GM21526 (cell line): Measurements from ENCODE around the gene STK33.
A peak's percentile ranks its signal among the peaks of the same experiment; 100 is the strongest.

Experiments
- ATAC-seq: cut with Tn5 transposase; IDR thresholded peaks from one replicate; pipeline ENCODE4 v1.9.1; 2021; ENCODE audit warnings: moderate library complexity; ENCODE audit not compliant: unreplicated experiment, low FRiP score

The STK33 gene

DNA sequence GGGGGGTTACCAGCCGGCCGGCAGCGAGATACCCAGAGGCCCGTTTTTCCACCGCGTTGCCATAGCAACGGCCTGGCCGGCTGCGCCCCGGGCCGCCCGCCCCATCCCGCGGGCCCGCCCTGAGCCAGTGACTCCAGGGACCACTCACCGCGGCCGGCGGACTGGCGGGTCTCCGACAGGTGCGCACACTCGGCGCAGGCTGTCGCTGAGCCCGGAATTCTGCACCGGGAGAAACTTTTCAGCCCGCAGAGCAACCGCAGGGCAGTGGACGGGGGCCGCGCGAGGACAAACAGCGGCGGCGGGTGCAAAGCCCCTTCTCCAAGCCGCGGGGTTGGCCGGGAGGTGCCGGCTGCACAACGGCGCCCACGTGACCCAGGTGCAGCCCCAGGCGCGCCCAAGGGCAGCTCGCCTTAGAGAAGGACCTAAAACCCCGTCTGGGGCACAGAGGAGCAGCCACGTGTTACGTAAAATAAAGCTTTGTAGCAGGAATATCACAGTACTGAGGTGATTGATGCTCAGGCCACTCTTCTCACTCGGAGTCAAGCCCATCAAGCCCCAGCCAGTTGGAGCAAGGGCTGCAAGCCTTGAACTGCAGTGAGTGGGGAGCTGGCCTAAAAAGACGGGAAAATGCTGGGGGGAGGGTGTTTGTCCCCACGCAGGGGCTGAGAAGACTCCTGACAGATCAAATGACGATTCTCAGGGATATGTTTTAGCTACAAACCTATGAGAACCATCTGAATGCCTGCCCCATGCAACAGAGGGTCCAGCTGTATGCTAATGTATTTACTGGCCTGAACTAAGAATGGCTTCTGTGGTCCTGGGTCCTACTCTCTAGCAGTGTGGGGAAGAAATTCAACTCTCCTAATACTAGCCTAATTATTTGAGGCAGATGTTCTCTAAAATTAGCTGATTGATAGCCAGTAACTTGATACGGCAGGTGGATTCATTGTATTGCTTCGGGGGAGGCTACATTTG, at the start of gene STK33:
STK33 (minus strand) TSS at position 294 of the 975 bp plus-strand sequence. CDS start 119,323 bp downstream, outside the sequence.
- ATAC-seq, result peak; percentile 97

DNA sequence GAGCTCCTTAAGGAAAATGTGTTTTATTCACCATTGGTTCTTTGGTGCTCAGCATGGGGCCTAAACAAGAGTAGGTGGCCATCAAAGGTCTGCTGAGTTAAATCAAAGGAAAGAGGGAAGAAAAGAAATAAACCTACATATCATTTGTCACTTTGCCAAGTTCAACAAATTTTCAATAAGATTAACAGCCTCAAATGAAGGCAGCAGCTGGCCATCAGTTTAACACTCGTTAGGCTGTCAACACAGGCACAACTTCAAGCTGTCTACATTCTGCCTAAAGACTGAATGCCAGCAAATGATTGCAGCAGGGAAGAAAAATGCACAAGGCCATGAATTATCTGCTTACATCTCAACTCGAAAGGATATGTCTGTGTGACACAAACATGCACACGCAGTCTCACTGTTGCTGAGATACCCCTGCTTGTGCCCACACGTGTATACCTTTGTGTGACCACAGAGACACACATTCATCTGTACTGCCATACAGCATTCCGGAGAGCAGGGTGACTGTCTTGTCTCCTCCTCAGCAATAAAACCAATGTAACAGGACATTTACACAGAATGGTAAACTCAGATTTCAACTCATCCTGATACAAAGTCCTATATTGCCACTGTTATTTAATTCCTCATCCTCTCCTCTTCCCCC, 48.3 kb upstream of the STK33 start:
- ATAC-seq, result no peak

DNA sequence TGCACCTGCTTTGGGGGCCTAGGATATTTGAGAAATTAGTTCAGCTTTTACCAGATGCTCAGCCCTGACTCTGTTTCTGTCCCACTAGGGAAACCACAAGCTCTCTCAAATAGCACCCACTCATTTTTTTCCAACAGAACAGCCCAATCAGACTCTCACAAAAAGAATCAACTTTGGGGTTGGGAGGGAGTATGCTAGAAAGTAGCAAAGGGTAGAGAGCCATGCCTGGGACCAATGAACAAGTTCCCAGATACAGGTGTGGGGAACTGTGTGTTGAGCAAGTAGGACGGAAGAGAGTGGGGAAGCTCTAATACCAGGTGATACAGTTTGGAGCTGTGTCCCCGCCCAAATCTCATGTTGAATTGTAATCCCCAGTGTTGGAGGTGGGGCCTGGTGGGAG, 47.3 kb upstream of the STK33 start:
- ATAC-seq, result no peak

DNA sequence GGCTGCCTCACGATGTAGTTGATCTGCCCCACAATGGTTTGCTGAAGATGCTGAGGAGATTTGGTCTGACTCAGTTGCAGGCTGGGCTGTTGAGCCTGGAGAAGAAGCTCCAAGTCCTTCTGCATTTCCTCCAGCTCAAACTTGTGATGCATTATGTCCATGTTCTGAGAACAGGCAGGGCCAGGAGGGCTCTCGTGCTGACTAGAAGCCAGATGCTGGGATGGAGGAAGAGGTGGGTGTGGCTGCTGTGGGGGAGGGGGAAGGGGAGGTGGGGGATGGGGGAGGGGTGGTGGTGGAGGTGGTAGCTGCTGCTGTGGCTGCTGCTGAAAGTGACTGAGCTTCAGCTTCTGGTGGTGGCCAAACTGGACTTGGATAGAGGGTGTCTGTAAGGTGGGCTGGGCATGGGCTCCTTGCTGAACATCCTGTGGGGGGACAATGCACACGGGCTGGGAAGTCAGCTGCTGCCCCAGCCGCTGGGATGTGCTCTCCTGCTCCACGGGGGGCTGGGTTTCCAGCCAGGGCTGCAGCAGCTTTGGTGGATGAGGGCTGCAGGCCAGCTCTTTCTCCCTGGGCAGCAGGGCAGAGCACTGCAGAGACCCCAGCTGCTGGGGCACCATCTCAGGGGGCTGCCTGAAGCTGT, 46.4 kb upstream of the STK33 start:
- no peak for ATAC-seq

GRCh38 chr11:8639655-8640054, 45.6 kb upstream of the STK33 start:
- no peak for ATAC-seq

GRCh38 chr11:8638300-8638699, 44.3 kb upstream of the STK33 start:
- no peak for ATAC-seq

- no peak for ATAC-seq
These were observed 42.1 kb upstream of the STK33 start for GRCh38 chr11:8636127-8636526.

- ATAC-seq, result no peak
These were observed 40.5 kb upstream of the STK33 start for GRCh38 chr11:8634498-8634897.

DNA sequence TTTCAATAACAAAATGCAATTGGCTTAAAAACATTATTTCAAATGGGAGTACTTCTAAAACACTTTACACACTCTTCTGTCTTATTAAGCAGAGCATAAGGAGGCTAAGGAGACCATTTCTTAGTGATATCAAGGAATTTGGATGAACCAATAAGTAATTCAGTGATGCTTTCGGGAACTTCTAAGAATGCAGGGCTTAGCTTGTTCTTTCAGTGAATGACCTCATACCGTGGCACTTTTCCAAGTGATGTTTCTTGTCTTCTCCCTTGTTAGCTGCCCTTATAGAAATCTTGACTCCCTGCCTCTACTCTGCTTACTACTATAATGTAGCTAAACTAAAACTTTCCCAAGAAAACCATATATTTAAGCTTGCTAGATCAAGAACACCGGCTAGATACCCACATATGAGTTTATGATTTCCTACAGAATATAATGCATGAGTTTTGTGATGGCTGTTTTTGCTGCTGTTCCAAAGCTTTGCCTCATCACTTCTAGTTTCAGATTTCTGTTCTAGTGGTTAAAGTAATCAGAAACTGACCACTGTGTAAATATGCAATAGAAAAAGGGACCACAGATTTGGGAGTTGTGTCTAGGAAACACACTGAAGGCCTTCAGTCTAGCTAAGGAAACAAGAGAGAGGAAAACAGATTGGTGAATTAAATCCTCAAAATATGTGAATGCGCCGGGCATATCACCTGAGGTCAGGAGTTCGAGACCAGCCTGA, 37.5 kb upstream of the STK33 start:
- no peak for ATAC-seq

GRCh38 chr11:8624698-8625097, 30.7 kb upstream of the STK33 start:
- no peak for ATAC-seq

- no peak for ATAC-seq
These were observed 27.1 kb upstream of the STK33 start for GRCh38 chr11:8621147-8621546.

DNA sequence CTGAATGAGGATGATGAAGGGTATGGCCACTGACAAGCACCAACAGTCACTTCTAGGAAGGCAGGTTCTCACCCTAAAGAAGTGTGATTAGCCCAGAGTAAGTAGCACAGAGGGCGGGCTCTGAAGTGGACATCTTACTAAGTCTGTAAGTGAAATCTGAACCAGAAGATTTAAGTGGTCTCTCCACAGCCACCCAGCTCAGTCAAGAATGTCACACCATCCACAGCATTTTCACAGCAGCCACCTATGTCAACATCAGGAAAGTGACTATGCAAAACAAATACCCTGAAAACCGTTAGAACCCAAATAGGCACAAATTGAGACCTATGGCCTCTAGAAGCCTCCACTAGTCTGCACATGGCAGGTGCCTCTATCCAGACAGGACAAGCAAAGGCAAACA, 23.0 kb upstream of the STK33 start:
- ATAC-seq, result no peak

DNA sequence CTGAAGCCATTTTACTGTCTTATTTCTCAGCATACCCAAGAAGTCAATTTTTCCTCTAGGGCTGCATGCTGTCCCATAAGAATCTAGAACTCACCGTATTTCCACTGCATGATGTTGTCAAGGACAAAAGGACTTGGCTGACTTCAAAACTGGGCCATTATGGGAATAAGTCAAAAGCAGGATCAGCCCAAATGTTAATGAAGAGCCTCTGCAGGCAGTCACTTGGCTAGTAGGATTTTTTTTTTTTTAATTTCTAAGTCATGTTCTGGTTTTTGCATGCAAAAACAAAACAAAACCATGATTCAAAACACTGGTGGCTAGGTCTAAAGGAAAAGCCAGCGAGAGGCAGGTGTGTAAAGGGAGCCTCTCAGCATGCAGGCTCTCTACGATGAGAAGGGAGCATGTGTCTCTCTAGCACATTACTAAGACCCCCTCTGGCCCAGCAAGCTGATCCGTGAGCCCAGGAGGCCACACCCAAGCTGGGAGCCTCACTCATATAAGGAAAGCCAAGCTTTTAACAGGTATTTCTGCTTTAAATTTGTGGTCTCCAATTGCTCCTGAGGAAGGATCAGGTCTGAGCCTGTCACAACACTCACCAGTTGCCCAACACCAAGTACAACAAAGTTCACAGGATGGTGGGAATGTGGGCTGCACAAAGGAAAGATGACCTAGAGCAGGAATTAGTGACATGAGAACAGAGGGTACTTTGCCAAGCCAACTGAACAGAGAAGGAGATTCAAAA, 21.4 kb upstream of the STK33 start:
- ATAC-seq, result no peak

DNA sequence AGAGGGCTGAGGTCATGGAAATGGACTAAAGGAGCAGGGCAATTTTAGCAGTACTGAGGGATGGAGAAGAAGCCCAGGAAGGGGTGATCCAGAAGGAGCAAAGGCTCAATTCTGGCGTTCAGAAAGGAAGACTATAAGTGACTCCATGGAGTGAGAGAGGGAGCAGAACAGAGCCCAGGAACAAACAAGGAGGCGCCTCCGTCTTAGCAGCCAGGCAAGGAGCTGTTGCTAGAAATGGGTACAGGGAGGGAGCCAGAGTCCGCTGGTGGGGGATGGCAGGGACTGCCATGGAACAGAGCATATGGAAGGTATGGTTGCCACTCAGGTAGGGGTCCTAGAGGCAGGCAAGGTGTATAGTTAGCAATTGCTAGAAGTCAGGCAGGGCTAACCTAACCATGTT, 20.5 kb upstream of the STK33 start:
- ATAC-seq, result no peak

DNA sequence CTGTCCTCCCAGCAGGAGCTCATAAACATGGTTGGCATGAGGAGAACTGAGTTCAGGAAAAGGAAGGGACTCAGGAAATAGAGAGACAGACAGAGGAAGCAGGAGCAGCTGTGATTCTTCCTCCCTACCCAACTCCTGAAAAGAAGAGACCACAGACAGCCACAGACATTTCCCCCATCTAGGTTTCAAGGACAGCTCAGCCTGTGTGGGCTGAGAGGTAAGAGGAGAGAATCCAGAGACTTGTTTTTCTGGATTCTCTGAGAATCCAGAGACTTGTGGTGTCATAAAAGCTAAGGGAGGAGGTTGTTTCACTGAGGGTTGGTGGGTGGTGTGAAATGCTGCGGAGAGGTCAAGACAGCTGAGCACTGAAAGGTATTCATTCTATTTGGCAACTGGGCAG, 19.0 kb upstream of the STK33 start:
- ATAC-seq, result no peak

DNA sequence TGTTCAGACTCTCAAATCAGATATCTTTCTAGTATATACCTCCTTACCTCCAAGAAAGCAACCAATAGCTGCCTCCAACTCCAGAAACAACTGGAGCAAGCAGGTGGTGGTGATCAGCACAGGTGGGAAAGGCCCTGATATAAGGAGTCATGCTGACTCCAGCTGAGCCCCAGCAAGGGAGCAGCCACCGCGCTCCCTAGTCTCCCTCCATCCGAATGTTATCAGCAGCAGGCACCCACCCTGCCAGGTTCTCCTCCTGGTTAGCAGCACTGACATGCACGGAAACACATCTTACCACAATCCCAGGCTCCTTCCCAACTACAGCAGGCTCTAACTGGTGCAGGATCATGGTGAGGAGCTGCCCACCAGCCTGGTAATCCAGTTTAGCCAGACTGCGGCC, 18.5 kb upstream of the STK33 start:
- no peak for ATAC-seq

DNA sequence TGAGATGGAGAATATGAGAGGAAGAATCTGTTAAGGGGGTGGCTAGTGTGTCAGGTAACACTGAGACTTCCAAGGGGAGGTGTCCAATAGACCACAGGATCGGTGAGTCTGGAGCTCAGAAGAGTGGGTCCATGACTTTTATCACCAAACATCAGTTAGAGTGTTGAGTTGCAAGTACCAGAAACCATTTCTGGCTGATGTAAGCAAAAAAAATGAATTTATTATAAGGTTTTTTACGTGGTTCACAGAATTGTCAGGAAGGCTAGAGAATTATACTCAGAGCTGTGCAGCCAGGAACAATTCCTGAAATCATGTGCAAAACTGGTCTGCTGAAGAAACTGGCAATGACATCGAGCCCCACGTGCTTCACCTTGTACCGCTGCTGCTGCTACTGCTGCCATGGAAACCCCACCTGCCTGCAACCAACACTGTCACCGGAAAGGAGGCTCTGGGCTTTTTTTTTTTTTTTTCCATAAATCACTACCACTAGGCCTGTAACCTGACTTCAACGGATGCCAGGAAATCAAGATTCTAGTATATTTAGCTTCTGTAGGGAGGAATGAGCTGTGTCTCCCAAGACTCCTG, 16.6 kb upstream of the STK33 start:
- ATAC-seq, result no peak

DNA sequence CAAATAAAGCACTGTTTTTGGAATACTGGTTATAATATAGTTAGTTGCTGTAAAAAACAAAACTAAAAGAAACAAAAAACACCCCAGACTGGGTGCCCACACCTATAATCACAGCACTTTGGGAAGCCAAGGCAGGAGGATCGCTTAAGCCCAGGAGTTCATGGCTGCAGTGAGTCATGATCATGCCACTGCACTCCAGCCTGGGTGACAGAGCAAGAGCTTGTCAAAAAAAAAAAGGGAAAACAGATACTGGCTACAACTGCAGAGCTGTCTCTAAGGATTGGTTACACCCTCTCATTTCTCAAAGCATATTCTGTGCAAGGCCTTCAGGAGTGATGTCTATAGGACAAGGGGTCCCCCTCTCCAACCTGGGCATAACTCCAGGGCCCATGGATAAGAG, 14.6 kb upstream of the STK33 start:
- ATAC-seq, result no peak

GRCh38 chr11:8605971-8606563, 12.0 kb upstream of the STK33 start:
- ATAC-seq, result no peak
